ENCODE data around the gene TMEM120B.

GRCh38 chr12:121701667-121702277, 10.8 kb upstream of the TMEM120B start:
- TF ChIP-seq, protein P1, sequence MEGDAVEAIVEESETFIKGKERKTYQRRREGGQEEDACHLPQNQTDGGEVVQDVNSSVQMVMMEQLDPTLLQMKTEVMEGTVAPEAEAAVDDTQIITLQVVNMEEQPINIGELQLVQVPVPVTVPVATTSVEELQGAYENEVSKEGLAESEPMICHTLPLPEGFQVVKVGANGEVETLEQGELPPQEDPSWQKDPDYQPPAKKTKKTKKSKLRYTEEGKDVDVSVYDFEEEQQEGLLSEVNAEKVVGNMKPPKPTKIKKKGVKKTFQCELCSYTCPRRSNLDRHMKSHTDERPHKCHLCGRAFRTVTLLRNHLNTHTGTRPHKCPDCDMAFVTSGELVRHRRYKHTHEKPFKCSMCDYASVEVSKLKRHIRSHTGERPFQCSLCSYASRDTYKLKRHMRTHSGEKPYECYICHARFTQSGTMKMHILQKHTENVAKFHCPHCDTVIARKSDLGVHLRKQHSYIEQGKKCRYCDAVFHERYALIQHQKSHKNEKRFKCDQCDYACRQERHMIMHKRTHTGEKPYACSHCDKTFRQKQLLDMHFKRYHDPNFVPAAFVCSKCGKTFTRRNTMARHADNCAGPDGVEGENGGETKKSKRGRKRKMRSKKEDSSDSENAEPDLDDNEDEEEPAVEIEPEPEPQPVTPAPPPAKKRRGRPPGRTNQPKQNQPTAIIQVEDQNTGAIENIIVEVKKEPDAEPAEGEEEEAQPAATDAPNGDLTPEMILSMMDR (conservative IDR thresholded peaks at IDR 0.05): no peak
- TF ChIP-seq ZFX (IDR thresholded peaks at IDR 0.05): no peak
